Thoracic aorta (tissue), 2 donors: ENCODE results near the gene VSIG2. TPM values are rescaled to one million over a fixed set of nuclear protein-coding genes. Genes with fewer than 3 reads are reported as not detected.

Experiments
- ATAC-seq: fragments of 150-250 bp; one replicate; pipeline ENCODE4 v1.8.0; 2017; ENCODE audit warnings: low read depth; ENCODE audit not compliant: insufficient number of reproducible peaks, low FRiP score
- DNase-seq: peaks from one replicate; pipeline ENCODE4 v3.0.0-alpha.2; 2020; ENCODE audit warnings: low spot score
- H3K27ac ChIP-seq, 2 donors: fragments of 200-600 bp; sonication (generic); 1 replicate in 1 of 2; 2 replicates in 1 of 2; pipeline ENCODE4 v1.5.1; 2016; ENCODE audit warnings: mild to moderate bottlenecking in 2 of 2, moderate library complexity in 2 of 2
- H3K27me3 ChIP-seq: fragments of 200-600 bp; sonication (generic); replicated peaks from 2 replicates; pipeline ENCODE4 v1.6.0; 2016; ENCODE audit warnings: mild to moderate bottlenecking; ENCODE audit not compliant: insufficient read depth
- H3K36me3 ChIP-seq: fragments of 200-600 bp; sonication (generic); one replicate; pipeline ENCODE4 v1.5.1; 2016
- H3K4me1 ChIP-seq, 2 donors: fragments of 200-600 bp; sonication (generic); 1 replicate in 1 of 2; 2 replicates in 1 of 2; pipeline versions ENCODE4 v1.5.1 to v1.6.0; 2016; ENCODE audit warnings: low read depth in 2 of 2, mild to moderate bottlenecking in 1 of 2; ENCODE audit not compliant: control insufficient read depth in 1 of 2
- H3K4me3 ChIP-seq: fragments of 200-600 bp; sonication (generic); 2 replicates; pipeline ENCODE4 v1.5.1; 2016; ENCODE audit warnings: mild to moderate bottlenecking
- H3K9me3 ChIP-seq: fragments of 200-600 bp; sonication (generic); 2 replicates; pipeline ENCODE4 v1.5.1; 2016
- CTCF ChIP-seq: fragments of 200-600 bp; sonication (generic); IDR thresholded peaks from one replicate; pipeline ENCODE4 v1.5.1; 2019; ENCODE audit warnings: antibody characterized with exemption
- total RNA-seq, 2 donors: library from RNA; depleted of rRNA; stranded (reverse); fragments of >200 nt; gene quantifications; one replicate each; pipeline versions ENCODE4 v1.1.0 to v1.2.3, GENCODE V29; 2016

Gene VSIG2
- total RNA-seq, 2 donors from 2014 or later: 1.2 to 2.7 TPM

GRCh38 chr11:124707829-124708228 lies 44.2 kb downstream of the VSIG2 start:
- Histone ChIP-seq H3K4me3 (no peak overlapping the region), H3K4me1 (no peaks in the 10 kb centered on the region), H3K9me3 (no peaks in the 10 kb centered on the region), H3K27ac (no peak overlapping the region), H3K27me3 (no peaks in the 10 kb centered on the region), H3K36me3 (no peaks in the 10 kb centered on the region)
- no peak for TF ChIP-seq CTCF
- ATAC-seq (no peak), DNase-seq (no peak)

GRCh38 chr11:124700028-124700427 lies 52.0 kb downstream of the VSIG2 start:
- no peaks in the 10 kb centered on the region for H3K27me3 ChIP-seq
- H3K36me3 ChIP-seq: no peaks in the 10 kb centered on the region
- no peak for TF ChIP-seq CTCF
- DNase-seq (no peak), ATAC-seq (no peak)
- H3K9me3 ChIP-seq: no peaks in the 10 kb centered on the region
- H3K4me3 ChIP-seq: no peak overlapping the region
- no peak overlapping the region for H3K27ac ChIP-seq
- no peaks in the 10 kb centered on the region for H3K4me1 ChIP-seq

- Histone ChIP-seq H3K27ac (no peak overlapping the region), H3K36me3 (no peaks in the 10 kb centered on the region), H3K27me3 (no peaks in the 10 kb centered on the region), H3K4me1 (no peaks in the 10 kb centered on the region), H3K4me3 (no peak overlapping the region), H3K9me3 (no peaks in the 10 kb centered on the region)
- no peak for TF ChIP-seq CTCF
- no peak for DNase-seq
- no peak for ATAC-seq
Observed at GRCh38 chr11:124699547-124699946, 52.5 kb downstream of the VSIG2 start.

Other genes starting within 250 kb of the VSIG2 start
- gene OR8B12, start 208.6 kb downstream of the VSIG2 start, total RNA-seq: not detected
- under 1 TPM in 1 of 2 donors, not detected in 1; 0.81 TPM for gene OR8A1, start 182.3 kb downstream of the VSIG2 start, total RNA-seq
- not detected for gene PANX3, start 140.8 kb downstream of the VSIG2 start, total RNA-seq
- gene TBRG1, start 129.4 kb downstream of the VSIG2 start, total RNA-seq: 10 to 100 TPM; 30.3 to 57.8 TPM
- 10 to 100 TPM in 1 of 2 donors, 1 to 10 TPM in 1; 9.7 to 20.0 TPM for gene SIAE, start 78.5 kb downstream of the VSIG2 start, total RNA-seq
- 1 to 10 TPM; 3.9 to 6.4 TPM for gene SPA17, start 78.4 kb downstream of the VSIG2 start, total RNA-seq
- 10 to 100 TPM in 1 of 2 donors, 1 to 10 TPM in 1; 7.3 to 17.5 TPM for gene NRGN, start 12.3 kb downstream of the VSIG2 start, total RNA-seq
- gene ESAM, start 10.0 kb upstream of the VSIG2 start, total RNA-seq: 100 to 1,000 TPM in 1 of 2 donors, 10 to 100 TPM in 1; 54.2 to 116 TPM
- gene MSANTD2, start 48.2 kb upstream of the VSIG2 start, total RNA-seq: 10 to 100 TPM; 16.4 to 29.4 TPM
- 10 to 100 TPM in 1 of 2 donors, 1 to 10 TPM in 1; 5.5 to 13.7 TPM for gene ROBO3, start 113.2 kb upstream of the VSIG2 start, total RNA-seq
- gene ROBO4, start 145.6 kb upstream of the VSIG2 start, total RNA-seq: 10 to 100 TPM in 1 of 2 donors, 1 to 10 TPM in 1; 8.5 to 18.8 TPM
- under 1 TPM in 1 of 2 donors, not detected in 1; 0.41 TPM for gene HEPN1, start 167.0 kb upstream of the VSIG2 start, total RNA-seq
- 1 to 10 TPM in 1 of 2 donors, under 1 TPM in 1; 0.49 to 1.2 TPM for gene HEPACAM, start 183.8 kb upstream of the VSIG2 start, total RNA-seq
- 1 to 10 TPM in 1 of 2 donors, under 1 TPM in 1; 0.49 to 1.2 TPM for gene CCDC15, start 201.9 kb upstream of the VSIG2 start, total RNA-seq